Activated naive CD8-positive, alpha-beta T cell treated with anti-CD3 and anti-CD28 coated beads, Interleukin-2, amount 50 U/mL, for 16 hours (primary cell): ENCODE results near the gene SLC7A7.
A peak's percentile ranks its signal among the peaks of the same experiment; 100 is the strongest.
"Not testable (repeated sequence)": the region's sequence is repeated elsewhere in the genome, so short reads cannot be mapped to it uniquely, and the experiment has no call there.

Source experiments
- DNase-seq: peaks from one replicate; pipeline ENCODE4 v3.0.0-alpha.2; 2020; ENCODE audit warnings: low read depth, low spot score

SLC7A7 gene

DNA sequence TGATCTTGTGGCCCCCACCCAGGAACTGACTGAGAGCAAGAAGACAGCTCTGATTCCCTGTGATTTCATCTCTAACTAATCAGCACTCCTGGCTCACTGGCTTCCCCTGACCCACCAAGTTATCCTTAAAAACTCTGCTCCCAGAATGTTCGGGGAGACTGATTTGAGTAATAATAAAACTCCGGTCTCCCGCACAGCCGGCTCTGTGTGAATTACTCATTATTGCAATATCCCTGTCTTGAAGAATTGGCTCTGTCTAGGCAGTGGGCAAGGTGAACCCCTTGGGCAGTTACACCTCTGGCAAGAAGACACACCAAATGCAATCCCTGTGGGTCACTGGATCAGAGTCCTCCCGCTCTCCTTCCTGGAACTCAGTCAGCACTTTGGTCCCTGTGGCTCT is 21.3 kb downstream of the SLC7A7 start:
- no peak for DNase-seq

DNA sequence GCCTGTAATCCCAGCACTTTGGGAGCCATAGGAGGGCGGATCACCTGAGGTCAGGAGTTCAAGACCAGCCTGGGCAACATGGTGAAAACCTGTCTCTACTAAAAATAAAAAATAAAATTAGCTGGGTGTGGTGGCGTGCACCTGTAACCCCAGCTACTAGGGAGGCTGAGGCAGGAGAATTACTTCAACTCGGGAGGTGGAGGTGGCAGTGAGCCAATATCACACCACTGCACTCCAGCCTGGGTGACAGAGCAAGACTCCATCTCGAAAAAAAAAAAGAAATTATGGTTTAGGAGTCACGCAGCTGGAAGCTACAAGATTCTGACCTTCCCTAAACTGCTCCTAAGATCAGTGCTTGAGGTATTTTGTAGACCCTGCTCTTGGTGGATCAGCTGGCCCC is 21.7 kb downstream of the SLC7A7 start:
- DNase-seq, result not testable (repeated sequence)

DNA sequence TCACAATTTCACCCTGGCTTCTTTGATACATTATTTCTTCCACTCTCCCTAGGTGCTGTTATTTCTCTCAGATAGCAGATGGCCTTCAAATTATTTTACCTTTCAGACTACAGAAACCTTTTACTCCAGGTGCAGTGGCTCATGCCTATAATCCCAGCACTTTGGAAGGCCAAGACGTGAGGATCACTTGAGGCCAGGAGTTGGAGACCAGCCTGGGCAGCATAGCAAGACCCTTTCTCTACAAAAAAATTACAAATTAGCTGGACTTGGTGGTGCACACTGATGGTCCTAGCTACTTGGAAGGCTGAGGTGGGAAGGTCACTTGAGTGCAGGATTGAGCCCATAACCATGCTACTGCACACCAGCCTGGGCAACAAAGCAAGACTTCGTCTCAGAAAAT is 23.1 kb downstream of the SLC7A7 start:
- DNase-seq, result no peak

DNA sequence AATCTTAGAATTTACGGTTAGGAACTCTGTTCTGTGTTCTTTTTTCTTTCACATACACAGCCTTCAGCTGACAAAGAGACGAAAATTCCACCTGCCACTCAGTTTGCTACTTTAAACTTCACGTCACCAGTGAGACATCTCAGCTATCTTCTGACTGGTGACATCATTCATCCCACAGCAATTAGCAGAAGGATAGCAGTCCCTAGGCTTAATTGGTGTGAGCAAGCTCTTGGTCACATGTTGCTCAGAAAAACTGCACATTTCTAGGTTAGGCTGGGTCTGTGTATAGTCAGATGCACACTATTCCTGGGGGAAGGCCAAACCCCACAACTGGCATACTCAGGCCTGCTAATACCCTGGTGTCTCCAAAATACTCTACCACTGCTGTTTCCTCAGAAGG is 23.9 kb downstream of the SLC7A7 start:
- DNase-seq, result no peak

DNA sequence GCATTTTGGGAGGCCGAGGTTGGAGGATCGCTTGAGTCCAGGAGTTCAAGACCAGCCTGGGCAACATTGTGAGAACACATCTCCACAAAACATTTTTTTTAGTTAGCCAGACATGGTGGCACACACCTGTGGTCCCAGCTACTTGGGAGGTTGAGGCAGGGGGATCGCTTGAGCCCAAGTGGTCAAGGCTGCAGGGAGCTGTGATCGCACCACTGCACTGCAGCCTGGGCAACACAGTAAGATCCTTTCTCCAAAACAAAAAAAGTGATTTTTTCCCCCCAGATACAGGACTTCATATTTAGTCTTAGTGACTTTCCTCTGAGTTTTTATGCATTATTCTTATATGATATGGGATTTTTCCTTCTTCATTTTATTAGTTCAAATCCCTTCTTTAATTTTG is 28.6 kb downstream of the SLC7A7 start:
- DNase-seq, result no peak

DNA sequence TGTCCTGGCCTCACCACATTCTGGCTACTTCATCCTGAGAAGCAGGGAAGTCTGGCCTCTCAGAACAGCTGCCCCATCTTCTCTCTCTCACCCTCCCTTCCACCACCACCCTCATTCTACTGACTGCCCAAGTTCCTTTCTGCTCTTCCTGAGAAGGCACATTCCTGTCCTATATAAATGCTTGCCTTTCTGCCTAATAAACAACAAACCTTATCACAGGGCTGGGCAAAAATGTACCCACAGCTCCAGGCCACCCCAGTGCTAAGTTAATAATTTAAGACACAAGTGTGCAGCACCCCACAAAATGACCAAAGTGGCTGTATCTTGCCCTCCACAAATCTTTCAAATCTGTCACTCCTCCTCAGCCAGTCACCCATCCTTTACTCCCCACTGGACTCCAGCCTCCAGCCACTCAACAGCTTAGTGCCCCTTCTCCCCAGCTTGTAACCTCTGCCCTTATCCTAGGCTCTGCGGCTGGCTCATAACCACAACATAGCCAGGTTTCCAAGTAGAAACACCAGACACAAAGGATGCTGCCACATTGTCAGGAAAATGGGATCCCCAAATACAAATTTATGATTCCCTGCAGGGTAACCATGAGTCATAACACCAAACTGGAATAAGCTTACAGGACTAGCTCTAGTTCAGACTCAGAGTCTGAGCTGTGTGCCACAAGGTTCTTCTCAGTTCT is 33.8 kb downstream of the SLC7A7 start:
- DNase-seq, result no peak

DNA sequence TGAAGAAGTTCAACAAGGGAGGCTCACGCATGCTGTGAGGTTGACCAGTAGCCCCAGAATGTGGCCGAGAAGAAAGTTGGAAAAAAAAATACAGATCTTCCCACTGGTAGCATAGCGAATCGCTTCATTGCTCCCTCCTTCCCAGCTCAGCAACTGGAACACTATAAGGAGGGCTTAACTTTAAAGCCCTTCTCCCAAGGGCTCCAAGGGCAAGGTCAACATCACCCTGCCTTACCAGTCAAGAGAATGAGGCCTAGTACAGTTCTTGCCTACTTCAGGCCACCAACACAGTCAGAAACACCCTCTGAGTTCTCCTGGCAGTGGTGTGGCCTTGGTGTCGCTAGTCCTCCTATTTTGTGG is 34.3 kb downstream of the SLC7A7 start:
- DNase-seq, result no peak

DNA sequence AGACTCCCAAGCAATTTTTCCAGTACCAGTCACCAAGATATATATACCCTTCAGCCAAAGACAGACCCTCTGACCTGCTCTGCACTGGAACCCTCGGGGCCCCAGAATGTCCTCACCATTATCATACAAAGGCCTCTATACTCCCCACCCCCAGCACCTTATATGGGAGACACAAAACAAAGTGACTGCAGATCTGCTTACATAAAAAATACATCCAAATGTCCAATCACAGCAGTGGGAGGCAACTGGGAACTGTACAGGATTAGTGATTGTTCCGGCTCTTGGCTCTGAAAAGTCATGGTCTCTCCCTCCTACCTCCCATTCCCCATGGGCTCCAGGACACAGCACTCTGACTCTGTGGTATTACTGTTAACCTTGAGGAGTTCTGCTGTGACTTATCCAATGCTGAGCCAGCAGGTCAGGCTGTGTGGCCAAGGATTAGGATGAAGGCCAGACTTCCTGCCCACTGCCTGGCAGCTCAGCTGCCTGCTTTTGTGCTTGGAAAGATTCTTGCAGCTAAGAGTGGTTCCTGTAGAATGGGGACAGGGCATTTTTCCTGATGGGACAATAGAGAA is 35.0 kb downstream of the SLC7A7 start:
- DNase-seq, result no peak

DNA sequence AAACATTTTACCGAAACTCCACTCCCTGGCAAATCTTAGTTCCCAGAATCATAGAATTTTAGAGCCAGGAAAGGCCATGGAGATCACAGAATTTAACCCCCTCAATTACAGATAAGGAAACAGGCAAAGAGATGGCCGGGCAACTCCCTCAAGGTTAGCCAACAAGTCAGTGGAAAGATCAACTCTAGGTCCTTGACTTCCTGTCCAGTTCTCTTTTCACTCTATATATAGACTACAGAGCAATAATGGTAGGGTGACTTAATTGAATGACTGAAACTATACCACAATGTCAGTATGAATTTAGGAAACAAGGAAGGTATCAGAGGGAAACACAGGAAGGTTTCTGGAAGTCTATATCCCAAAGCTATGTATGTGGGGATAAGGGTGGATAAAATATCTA is 37.2 kb downstream of the SLC7A7 start:
- DNase-seq, result no peak

DNA sequence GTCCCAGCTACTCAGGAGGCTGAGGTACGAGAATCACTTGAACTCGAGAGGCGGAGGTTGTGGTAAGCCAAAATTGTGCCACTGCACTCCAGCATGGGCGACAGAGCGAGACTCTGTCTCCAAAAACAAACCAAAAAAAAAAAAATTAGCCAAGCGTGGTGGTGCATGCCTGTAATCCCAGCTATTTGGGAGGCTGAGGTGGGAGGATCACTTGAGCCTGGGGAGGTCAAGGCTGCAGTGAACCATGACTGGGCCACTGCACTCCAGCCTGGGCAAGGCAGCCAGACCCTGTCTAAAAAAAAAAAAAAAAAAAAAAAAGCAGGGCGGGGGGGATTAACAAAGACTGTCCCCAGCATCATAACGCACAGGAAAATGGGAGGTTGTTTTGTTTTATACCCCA is 38.4 kb downstream of the SLC7A7 start:
- DNase-seq, result not testable (repeated sequence)

DNA sequence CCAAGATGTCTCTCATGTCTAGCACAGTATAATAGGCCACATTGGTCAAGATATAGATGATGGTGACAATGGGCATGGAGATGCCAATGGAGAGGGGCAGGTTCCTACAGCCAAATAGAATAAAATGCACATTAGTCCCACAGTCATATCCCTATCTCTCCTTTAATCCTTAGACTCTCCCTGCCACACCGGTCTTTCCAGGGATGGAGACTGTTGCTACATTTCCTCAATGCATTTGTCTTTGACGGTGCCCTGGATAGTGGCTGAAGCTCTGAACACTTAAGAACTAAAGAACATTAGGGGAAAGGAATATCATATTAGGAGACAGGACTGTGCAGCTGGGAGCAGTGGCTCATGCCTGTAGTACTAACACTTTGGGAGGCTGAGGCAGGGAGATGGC is 39.0 kb downstream of the SLC7A7 start:
- no peak for DNase-seq

DNA sequence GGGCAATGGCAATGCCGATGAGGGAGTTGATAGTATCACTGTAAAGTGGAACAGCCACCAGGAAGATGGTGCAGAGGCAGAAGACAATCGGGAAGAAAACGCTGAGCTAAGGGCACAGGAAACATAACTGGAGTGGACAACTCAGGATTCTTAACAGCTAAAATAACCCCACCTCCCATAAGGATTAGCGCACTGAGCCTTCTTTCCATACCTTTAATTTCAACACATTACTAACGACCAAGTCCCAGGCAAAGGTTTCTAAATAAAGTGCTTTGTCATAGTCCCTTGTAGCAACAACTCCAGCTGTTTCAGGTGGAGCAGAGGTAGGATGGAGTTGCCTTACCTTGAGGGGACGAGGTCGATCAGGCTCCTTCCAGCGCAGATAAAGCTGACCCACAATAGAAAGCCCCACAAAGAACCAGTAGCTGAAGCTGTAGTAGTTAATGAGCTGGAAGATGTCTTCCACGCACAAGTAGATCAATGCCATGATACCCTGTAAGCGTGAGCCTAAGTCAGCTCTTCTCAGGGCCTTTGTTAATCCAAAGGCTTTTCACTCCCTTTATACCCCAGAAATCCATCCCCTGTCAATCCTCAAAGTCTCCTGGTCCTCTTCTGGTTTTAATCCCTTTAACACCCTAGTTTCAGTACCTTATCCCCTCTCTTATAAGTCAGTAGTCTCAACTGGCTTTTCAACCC is 41.1 kb downstream of the SLC7A7 start:
- DNase-seq, result no peak

DNA sequence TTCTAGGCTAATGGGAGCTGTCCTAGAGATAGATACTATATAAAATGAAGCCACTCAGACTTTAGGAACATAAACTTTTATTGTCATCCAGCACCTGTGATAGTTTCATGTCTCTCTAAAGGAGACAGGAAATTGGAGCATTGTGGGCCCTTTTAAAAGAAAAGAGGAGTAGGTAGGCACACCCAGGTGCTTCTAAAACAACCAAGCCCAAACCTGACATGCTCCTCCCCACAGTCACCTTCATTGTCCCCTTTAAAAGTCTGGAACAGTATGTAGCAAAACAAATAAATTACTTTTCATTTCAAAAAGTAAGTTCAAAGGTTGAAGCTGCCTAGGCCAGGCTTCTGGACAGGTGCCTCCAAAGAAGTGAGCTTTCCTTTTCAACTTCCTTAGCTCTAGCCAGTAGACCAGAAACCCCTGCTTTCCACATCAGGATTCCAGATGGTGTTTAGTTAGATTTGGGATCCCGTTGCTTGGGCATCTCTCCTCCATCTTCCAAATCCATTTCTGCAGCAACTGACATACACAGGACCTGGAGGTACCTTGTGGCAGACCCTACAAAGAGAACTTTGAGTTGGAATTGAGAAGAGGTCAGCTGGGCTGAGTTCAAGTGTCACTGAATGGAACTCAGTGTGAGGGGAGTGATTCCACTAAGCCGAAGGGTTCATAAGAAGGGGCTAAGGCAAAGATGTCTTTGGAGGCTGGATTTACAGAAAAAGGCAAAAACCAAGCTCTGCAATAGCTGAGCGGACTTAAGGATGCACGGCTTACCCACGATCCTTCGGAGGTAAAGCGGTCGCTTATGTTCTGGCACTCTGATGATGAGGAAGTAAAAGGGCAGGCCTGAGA is 41.8 kb downstream of the SLC7A7 start:
- no peak for DNase-seq

DNA sequence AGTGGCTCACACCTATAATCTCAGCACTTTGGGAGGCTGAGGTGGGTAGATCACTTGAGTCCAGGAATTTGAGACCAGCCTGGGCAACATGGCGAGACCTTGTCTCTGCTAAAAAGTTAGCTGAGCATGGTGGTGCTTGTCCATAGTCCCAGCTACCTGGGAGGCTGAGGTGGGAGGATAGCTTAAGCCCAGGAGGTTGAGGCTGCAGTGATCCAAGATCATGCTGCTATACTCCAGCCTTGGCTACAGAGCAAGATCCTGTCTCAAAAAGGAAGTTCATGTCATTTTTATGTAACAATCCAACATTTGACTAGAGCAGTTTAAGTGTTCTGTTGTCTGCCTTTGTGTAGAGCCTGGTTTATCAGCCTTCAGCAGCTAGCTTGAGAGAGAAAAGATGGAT is 42.5 kb downstream of the SLC7A7 start:
- DNase-seq, result no peak

DNA sequence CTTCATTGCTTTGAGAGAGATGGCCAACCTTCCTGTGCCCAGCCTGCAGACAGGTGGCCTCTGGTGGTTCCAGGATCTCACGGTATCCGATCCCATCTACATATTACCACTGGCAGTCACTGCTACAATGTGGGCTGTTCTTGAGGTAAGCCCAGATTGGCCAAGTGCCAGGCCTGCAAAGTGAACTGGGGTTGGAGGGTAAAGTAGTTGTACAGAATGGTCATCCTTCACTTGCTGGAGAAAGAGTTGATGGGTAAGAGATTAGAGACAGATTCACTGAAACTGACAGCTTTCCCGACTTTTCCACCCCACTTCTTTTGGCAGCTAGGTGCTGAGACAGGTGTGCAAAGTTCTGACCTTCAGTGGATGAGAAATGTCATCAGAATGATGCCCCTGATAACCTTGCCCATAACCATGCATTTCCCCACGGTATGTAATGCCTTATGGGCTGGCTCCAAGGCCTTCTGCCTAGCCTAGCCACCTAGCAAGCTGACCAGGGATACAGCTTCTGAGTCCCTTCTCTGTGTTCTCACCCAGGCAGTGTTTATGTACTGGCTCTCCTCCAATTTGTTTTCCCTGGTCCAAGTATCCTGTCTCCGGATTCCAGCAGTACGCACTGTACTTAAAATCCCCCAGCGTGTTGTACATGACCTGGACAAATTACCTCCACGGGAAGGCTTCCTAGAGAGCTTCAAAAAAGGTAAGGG is 44.6 kb downstream of the SLC7A7 start:
- DNase-seq, result no peak

DNA sequence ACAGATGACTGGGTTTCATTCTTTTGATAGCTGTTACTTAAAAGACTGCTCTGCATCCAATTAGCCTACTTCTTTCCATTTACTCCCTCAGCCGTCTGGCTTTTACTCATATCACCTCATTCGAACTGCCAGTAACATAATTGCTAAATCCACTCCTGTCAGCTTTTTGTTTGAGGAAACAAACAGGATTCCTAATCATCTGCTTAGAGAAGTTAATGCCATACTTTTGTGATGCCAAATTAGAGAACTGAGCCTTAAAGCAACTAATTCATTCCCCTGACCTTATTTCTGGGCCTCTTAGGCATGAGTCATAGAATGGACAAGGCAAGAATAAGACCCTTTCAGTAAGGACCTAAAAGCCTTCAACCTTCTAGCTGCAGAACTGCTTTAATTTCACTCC is 45.9 kb downstream of the SLC7A7 start:
- no peak for DNase-seq

DNA sequence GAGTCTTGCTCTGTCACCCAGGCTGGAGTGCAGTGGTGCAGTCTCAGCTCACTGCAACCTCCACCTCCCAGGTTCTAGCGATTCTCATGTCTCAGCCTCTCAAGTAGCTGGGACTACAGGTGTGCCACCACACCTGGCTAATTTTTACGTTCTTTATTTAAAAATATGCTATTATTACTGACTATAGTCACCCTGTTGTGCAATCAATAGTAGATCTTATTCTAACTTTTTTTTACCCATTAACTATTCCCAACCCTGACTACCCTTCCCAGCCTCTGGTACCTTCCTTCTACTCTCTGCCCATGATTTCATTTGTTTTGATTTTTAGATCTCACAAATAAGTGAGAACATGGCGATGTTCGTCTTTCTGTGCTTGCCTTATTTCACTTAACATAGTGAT is 46.3 kb downstream of the SLC7A7 start:
- DNase-seq, result no peak

DNA sequence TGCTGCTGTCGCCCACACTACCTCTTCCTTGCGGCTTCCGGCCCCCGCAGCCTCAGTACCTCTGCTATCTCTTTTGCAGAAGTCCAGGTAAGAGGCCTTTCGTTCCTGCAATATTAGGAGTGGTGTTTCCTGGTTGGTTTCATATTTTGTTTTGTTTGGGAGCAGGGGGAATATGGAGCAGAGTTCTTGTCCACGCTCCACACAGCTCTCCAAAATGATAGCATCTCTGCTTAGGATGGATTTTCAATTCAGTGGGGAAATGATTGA is 48.0 kb downstream of the SLC7A7 start:
- DNase-seq, result no peak

DNA sequence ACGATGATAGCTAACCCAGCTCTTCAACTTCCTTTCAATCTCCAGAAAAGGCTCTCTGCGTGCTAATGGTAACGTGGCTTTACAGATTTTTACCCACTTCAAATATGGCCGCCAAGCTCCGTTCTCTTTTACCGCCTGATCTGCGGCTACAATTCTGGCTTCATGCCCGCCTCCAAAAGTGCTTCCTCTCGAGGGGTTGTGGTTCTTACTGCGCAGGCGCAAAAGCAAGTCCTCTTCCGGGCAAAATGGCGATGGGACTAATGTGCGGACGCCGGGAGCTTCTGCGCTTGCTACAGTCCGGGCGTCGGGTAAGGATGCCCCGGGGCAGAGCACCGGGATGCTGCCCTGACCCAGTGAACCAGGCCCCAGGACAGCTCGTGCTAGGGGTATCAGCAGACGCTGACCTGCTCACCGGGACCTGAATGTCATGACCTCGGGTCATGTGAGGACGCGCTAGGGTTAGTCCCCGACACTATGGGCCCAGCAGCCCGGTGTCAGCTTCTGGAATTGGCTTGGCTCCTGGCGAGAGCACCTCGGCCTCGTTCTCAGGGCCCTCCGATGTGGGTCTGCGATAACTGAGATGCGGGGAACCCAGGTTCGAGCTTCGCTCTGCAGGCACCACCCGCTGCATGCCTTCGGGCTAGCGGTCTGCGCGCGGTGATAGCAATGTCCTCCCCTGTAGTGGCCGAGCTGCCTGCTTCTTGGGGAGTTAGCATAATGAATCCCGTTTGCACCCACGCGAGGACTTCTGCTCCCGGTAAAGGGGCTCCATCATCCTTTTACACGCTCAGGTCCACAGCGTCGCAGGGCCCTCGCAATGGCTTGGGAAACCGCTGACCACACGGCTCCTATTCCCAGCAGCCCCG is 48.5 kb downstream of the SLC7A7 start, which contains the start of gene OXA1L:
TSS of gene OXA1L (plus strand) at position 232 of the 866 bp plus-strand sequence. CDS start at position 246, 14 bp downstream.
- peak; percentile 91 for DNase-seq

DNA sequence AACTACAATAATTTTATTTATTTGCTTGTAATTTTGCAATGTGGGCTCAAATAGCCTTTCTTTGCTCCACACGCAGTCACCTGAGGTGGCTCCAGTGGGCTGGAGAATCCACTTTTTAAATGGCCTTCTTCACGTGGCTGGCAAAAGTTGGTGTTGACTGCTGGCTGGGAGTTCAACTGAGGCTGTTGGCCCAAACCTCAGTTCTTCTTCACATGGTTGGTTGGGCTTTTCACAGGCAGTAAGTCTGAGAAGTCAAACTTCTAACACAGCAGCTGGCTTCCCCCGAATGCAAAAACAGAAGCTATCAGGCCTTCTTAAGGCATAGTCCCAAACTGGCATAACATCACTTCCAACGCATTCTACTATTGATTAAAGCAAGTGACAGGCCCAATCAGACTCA is 50.9 kb downstream of the SLC7A7 start:
- no peak for DNase-seq

DNA sequence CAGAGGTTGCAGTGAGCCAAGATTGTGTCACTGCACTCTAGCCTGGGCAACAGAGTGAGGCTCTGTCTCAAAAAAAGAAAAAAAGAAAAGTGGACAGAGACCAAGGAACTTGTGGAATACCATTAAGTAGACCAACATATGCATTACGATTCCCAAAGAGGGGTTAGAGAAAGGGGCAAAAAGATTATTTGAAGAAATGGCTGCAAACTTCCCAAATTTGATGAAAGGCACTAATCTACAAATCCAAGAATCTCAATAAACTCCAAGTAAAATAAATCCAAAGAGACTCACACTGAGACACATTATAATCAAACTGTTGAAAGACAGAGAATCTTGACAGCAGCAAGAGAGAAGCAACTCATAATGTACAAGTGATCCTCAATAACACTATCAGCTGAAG is 53.5 kb downstream of the SLC7A7 start:
- DNase-seq, result no peak
